ES-I3 (cell line): ENCODE data around the gene DIDO1.
"Not testable (repeated sequence)": the region's sequence is repeated elsewhere in the genome, so short reads cannot be mapped to it uniquely, and the experiment has no call there.

Experiments
- H3K36me3 ChIP-seq: 2 replicates; pipeline ENCODE4 v1.6.1; 2013; ENCODE audit warnings: mild to moderate bottlenecking, low read length, control low read depth, moderate library complexity; ENCODE audit not compliant: insufficient read depth
- H3K4me1 ChIP-seq: 2 replicates; pipeline ENCODE4 v1.6.1; 2013; ENCODE audit warnings: mild to moderate bottlenecking, control low read depth, low read length; ENCODE audit not compliant: insufficient read depth
- H3K9ac ChIP-seq: 2 replicates; pipeline ENCODE4 v1.6.1; 2013; ENCODE audit warnings: low read depth, mild to moderate bottlenecking, low read length, moderate library complexity
- H3K9me3 ChIP-seq: 2 replicates; pipeline ENCODE4 v1.6.1; 2013; ENCODE audit warnings: mild to moderate bottlenecking, low read length, moderate library complexity; ENCODE audit not compliant: control insufficient read depth, insufficient read depth

Gene DIDO1

DNA sequence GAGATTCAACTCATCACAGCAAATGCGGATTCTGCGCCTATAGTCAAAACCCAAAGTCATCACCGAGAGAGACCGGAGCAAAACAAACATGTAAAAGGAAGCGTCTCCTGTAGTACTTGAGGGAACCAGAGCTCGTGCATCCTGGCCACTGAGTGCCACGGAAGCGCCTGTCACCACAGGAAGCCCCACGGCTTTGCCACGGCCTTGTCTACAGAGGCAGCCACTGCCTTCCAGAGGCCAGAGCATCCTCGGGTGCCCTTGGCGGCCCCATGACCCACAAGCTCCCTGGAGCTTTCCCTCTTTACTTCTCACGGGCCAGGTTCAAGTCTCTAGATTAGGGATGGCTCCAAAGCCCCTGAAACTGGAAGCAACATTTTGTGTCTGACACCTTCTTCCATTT lies 72.2 kb downstream of the DIDO1 start:
- Histone ChIP-seq H3K36me3 (peaks cover 14% of the 10 kb centered on the region), H3K4me1 (no peaks in the 10 kb centered on the region), H3K9me3 (no peaks in the 10 kb centered on the region), H3K9ac (no peak overlapping the region)

DNA sequence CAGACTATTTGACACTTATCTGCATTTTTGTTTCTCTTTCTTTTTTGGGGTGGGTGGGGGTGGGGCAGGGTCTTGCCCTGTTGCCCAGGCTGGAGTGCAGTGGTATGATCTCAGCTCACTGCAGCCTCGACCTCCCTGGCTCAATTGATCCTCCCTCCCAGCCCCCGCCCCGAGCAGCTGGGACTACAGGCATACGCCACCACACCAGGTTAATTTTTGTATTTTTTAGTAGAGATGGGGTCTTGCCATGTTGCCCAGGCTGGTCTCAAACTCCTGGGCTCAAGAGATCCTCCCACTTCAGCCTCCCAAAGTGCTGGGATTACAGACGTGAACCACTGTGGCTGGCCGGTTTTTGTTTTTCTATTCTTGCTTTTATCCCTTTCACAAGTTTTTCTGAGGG lies 73.0 kb downstream of the DIDO1 start:
- not testable (repeated sequence) for H3K9me3 ChIP-seq, H3K9ac ChIP-seq, H3K4me1 ChIP-seq
- H3K36me3 ChIP-seq: peaks cover 14% of the 10 kb centered on the region

DNA sequence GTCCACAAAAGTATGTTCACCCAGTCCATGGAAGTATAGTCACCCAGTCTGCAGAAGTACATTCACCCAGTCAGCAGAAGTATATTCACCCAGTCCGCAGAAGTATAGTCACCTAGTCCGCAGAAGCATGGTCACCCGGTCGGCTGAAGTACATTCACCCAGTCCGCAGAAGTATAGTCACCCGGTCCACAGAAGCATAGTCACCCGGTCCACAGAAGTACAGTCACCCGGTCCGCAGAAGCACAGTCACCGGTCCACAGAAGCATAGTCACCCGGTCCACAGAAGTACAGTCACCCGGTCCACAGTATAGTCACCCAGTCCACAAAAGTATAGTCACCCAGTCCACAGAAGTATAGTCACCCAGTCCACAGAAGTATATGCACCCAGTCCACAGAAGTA lies 73.5 kb downstream of the DIDO1 start:
- H3K9ac ChIP-seq: no peak overlapping the region
- no peaks in the 10 kb centered on the region for H3K4me1 ChIP-seq
- H3K9me3 ChIP-seq: no peaks in the 10 kb centered on the region
- peaks cover 14% of the 10 kb centered on the region for H3K36me3 ChIP-seq

DNA sequence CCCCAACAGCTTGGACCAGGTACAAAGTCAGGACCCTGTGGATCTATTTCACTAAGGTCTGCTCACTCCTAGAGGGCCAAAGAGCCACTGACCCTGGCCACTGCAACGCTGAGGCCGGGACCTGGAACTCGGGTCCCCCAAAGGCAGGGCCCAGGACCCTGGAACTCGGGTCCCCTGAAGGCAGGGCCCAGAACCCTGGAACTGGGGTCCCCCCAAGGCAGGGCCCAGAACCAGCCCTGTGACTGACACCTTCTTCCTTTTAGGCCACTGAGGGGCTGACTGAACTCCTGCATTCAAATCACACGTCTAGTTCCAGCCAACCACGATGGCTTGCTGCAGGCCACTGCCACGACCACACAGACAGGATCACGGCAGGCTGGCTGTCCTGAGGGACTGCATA lies 74.1 kb downstream of the DIDO1 start:
- Histone ChIP-seq H3K4me1 (no peaks in the 10 kb centered on the region), H3K9me3 (no peaks in the 10 kb centered on the region), H3K9ac (no peak overlapping the region), H3K36me3 (peaks cover 14% of the 10 kb centered on the region)

DNA sequence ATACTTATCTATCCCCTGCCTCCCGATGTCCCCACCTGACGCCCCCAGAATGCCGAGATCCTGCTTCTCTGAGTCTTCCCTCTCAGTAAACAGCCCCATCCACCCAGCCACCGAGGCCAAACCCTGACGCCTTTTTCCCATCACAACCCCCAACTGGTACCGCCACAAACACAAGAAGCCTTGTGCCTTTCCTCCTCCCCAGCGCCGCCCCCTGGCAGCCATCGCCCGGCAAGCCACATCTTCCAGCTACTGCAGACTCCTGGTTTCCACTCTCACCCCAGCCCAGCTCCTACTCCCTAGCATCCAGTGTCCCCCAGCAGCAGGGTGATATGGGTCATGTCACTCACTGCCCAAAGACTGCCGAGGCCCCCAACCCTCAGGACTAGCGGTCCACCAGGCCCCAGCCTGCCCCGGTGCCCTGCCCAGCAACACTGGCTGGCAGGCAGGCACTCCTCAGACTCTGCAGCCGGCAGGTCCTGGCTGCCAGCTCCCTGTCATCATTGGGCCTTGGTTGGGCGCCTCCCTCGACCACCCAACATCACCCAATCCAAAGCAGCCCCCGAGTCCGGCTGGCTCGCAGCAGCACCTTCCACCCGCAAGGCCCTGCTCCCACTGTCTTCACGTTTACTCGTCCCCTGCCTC lies 75.9 kb downstream of the DIDO1 start:
- Histone ChIP-seq H3K9ac (no peak overlapping the region), H3K36me3 (peaks cover 10% of the 10 kb centered on the region), H3K4me1 (no peaks in the 10 kb centered on the region), H3K9me3 (no peaks in the 10 kb centered on the region)

DNA sequence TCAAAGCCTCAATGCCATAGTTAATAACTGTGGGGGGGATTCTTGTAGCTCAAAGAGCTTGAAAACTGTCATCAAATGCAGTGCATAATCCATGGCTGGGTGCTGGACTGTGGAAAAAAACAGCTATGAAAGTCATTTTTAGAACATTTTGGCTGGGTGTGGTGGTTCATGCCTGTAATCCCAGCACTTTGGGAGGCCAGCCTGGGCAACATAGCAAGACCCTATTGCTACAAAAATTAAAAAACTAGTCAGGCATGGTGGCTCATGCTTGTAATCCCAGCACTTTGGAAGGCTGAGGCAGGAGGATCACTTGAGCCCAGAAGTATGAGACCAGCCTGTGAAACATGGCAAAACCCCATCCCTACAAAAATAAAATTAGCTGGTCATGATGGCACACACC lies 76.9 kb downstream of the DIDO1 start:
- peaks cover 10% of the 10 kb centered on the region for H3K36me3 ChIP-seq

DNA sequence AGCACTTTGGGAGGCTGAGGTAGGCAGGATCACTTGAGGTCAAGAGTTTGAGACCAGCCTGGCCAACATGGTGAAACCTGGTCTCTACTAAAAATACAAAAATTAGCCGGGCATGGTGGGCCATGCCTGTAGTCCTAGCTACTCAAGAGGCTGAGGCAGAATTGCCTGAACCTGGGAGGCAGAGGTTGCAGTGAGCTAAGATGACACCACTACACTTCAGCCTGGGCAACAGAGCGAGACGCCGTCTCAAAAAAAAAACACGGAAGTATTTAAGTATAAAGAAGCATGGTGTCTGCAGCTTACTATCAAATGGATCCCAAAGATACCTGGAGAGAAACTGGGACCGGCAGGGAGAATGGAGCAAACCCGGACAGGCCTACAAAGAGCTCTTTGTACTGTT lies 77.4 kb downstream of the DIDO1 start:
- not testable (repeated sequence) for H3K4me1 ChIP-seq, H3K36me3 ChIP-seq, H3K9me3 ChIP-seq, H3K9ac ChIP-seq

More for the DNA sequence above, 76.9 kb downstream of the DIDO1 start:
- no peaks in the 10 kb centered on the region for H3K4me1 ChIP-seq
- no peaks in the 10 kb centered on the region for H3K9me3 ChIP-seq
- H3K9ac ChIP-seq: no peak overlapping the region

DNA sequence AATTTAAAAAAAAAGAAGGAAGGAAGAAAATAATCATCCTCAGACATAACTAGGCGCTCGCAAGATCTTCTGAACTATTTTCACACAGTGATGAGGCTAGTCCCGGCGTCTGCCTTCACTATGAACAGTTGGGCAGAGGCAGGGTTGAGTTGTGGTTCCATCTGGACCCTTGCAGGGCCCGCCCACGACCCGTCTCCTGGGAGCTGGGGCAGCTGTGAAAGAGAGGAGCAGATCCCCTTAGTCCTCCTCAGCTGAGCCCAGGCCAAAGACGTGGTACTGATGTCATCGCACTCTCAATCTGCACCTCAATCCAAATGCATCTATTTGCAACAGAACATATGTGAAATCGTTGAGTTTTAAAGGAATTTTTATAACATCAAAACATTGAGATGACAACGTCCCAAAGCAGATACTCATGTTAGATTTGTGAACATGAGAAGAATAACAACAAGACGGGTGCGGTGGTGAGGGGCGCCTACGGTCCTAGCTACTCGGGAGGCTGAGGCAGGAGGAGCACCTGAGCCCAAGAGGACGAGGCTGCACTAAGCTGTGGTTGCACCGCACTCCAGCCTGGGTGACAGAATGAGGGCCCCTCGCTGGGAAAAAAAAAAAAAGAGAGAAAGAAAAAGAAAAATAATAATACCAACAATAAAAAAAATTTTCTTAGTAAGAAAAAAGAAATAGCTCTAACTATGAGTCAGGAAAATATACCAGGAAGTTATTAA lies 80.0 kb downstream of the DIDO1 start:
- no peak overlapping the region for H3K9ac ChIP-seq

DNA sequence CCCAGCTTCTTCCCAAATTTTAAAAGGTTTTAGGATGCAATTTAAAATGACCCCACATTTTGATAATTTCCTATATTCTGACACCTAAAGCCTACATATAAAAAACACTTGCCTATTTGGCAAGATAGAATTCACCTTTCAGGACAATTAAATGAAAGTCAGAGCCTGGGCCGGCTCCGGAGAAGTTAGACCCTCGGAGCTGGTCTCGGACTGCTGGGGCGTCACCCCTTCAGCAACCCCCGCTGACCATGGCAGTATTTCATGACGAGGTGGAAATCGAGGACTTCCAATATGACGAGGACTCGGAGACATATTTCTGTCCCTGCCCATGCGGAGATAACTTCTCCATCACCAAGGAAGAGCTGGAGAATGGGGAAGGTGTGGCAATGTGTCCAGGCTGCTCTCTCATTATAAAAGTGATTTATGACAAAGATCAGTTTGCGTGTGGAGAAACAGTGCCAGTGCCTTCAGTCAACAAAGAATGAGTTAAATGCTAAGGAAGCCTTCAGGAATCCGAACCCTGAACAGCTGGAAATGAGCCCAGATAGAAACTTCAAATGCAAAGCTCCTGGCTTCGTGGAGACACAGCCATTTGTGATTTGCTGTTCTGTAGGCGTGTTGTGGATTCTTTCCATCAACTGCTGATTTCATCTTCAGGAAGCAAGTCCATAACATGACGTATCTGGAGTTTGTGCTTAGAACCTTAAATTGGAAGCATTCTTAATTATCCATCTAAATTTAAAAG lies 80.7 kb downstream of the DIDO1 start:
- Histone ChIP-seq H3K4me1 (no peaks in the 10 kb centered on the region), H3K9me3 (no peaks in the 10 kb centered on the region), H3K9ac (no peak overlapping the region), H3K36me3 (peaks cover 2% of the 10 kb centered on the region; the same call in 1 of the 2 replicates)

More for the DNA sequence above, 80.0 kb downstream of the DIDO1 start:
- peaks cover 2% of the 10 kb centered on the region; the same call in 1 of the 2 replicates for H3K36me3 ChIP-seq
- no peaks in the 10 kb centered on the region for H3K4me1 ChIP-seq
- H3K9me3 ChIP-seq: no peaks in the 10 kb centered on the region

DNA sequence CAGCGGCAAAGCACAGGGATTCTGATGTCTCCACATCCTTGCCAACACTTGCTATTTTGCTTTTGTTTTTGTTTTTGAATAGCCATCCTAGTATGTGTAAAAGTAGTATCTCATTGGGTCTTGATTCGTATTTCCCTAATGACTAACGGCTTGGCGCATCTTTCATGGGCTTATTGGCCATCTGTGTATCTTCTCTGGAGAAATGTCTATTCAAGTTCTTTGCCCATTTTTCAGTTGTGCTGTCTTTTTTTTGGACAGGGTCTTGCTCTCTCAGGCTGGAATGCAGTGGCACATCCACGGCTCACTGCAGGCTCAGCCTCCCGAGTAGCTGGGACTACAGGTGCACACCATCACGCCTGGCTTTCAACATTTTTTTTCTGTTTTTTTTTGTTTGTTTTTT lies 82.1 kb downstream of the DIDO1 start:
- no peaks in the 10 kb centered on the region; the same call in 1 of the 2 replicates for H3K36me3 ChIP-seq
- H3K9ac ChIP-seq: no peak overlapping the region
- no peaks in the 10 kb centered on the region for H3K4me1 ChIP-seq
- no peaks in the 10 kb centered on the region for H3K9me3 ChIP-seq

DNA sequence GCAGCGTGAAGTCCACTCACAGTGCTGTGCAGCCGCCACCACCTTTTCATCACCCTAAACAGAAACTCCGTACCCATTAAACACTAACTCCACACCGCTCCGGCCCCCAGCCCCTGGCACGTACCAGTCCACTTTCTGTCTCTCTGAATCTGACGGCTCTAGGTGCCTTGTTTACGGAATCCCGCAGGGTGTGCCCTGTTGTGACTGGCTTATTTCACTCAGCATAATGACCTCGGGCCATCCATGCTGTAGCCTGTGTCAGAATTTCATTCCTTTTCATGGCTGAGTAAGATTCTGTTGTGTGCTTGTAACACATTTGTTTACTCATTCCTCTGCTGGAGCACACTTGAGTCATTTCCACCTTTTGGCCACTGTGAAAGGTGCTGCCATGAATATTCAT lies 82.6 kb downstream of the DIDO1 start:
- Histone ChIP-seq H3K9me3 (no peaks in the 10 kb centered on the region), H3K9ac (no peak overlapping the region), H3K36me3 (peaks cover under 1% of the 10 kb centered on the region; the same call in 1 of the 2 replicates), H3K4me1 (no peaks in the 10 kb centered on the region)

DNA sequence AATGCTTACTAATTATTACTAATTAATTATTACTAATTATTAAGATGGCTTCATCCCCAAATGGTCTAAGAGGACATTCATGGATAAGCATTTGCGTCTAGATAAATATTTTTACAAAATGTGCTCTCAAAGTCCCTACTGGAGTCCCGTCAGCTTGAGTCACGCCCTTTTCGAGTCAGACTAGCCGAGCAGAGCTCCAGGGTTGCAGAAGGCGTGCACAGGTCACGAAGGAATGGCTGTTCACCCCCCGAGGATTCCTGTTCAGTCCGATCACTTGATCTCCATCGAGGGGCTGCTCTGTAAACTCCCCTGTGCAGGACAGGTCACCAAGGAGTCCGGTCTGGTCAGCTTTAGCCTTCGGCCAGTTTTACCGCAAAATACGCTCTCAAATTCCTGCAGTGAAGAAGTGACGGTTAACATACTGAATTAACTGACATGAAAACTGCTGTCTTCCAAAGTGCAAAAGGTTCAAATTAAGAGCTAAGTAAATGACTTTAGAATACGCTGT lies 84.5 kb downstream of the DIDO1 start:
- H3K36me3 ChIP-seq: peaks cover 7% of the 10 kb centered on the region; the same call in 1 of the 2 replicates
- H3K4me1 ChIP-seq: no peaks in the 10 kb centered on the region
- H3K9me3 ChIP-seq: no peaks in the 10 kb centered on the region
- no peak overlapping the region for H3K9ac ChIP-seq

DNA sequence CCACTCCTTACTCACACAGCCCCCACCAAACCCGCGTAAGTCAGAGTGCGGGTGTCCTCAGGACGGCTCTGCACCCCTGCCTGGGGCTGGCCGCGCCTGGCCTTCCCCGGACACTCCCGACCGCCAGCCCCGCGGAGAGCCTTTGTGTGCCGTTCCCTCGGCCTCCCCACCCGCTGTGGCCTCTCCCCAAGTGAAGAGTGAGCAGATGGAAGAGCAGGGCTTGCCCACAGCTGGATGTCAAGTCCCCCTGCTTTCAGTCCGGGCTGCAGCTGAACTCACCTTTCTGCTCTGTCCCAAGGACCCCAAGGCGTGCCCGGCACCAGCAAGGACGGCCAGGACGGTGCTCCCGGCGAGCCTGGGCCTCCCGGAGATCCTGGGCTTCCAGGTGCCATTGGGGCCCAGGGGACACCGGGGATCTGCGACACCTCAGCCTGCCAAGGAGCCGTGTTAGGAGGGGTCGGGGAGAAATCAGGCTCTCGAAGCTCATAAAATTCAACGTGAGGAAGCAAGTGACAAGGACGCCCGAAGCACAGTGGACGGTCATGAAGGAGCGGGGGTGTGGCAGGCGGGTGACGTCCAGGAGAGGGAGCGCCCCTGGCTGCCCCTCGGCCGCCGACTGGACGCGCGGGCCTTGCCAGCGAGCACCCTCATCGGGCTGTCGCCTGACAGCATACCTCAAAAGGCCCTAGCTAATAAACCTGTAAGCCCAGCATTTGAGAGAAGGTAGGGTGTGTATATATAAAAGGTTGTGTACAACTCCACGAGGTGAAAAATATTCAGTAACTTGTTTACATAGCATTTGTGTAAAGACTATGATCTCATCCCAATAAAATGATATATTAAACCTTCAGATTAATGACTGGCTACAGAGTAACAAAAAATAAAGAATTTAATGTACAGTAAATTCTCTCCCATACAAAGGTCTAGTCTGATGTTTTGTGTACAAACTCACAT lies 85.8 kb downstream of the DIDO1 start:
- no peak overlapping the region for H3K9ac ChIP-seq
- H3K9me3 ChIP-seq: no peaks in the 10 kb centered on the region
- peaks cover 7% of the 10 kb centered on the region; the same call in 1 of the 2 replicates for H3K36me3 ChIP-seq
- H3K4me1 ChIP-seq: no peaks in the 10 kb centered on the region

DNA sequence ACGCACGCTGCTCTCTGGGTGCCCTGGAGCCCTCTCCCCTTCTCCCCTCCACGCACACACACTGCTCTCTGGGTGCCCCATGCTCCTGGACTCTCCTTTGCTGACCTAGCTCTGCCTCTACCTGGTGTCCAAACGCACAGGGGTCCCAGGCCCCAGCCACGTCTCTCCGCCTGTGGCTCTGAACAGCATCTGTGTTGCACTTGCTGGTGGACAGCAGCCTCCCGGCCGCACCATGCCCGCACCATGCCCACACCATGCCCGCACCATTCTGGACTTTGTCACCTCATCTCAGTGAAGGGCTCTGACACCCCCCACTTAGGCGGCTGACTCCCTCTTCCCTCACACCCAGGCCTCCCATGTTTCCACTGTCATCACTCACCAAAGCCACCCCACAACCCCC lies 86.5 kb downstream of the DIDO1 start:
- H3K9ac ChIP-seq: no peak overlapping the region
- H3K36me3 ChIP-seq: peaks cover 10% of the 10 kb centered on the region; the same call in 1 of the 2 replicates
- H3K4me1 ChIP-seq: no peaks in the 10 kb centered on the region
- no peaks in the 10 kb centered on the region for H3K9me3 ChIP-seq
